Osteocyte (in vitro differentiated cells): Measurements from ENCODE around the gene ALDH3B2. TPM values are rescaled to one million over a fixed set of nuclear protein-coding genes. Genes with fewer than 3 reads are reported as not detected.
A peak's percentile ranks its signal among the peaks of the same experiment; 100 is the strongest.
"Not testable (repeated sequence)": the region's sequence is repeated elsewhere in the genome, so short reads cannot be mapped to it uniquely, and the experiment has no call there.

Source experiments
- DNase-seq: peaks from one replicate; pipeline ENCODE4 v3.0.0; 2021; ENCODE audit warnings: mixed read lengths; ENCODE audit not compliant: unreplicated experiment; ENCODE audit errors: extremely low spot score
- H3K27ac Mint-ChIP-seq: one replicate; pipeline ENCODE4 v1.8.0; 2021; ENCODE audit warnings: mild to moderate bottlenecking, mixed read lengths; ENCODE audit not compliant: unreplicated experiment
- H3K27me3 Mint-ChIP-seq: one replicate; pipeline ENCODE4 v1.8.0; 2021; ENCODE audit warnings: mixed read lengths; ENCODE audit not compliant: unreplicated experiment
- H3K36me3 Mint-ChIP-seq: one replicate; pipeline ENCODE4 v1.8.0; 2021; ENCODE audit warnings: mixed read lengths; ENCODE audit not compliant: unreplicated experiment
- H3K4me1 Mint-ChIP-seq: one replicate; pipeline ENCODE4 v1.8.0; 2021; ENCODE audit warnings: mixed read lengths; ENCODE audit not compliant: unreplicated experiment
- H3K4me3 Mint-ChIP-seq: one replicate; pipeline ENCODE4 v1.8.0; 2021; ENCODE audit warnings: mild to moderate bottlenecking, moderate library complexity, mixed read lengths; ENCODE audit not compliant: unreplicated experiment
- H3K9me3 Mint-ChIP-seq: one replicate; pipeline ENCODE4 v1.8.0; 2021; ENCODE audit warnings: mixed read lengths; ENCODE audit not compliant: unreplicated experiment
- CTCF ChIP-seq: fragments of 200-600 bp; sonication (generic); IDR thresholded peaks from 2 replicates; pipeline ENCODE4 v1.5.0; 2021; ENCODE audit warnings: antibody characterized with exemption, mild to moderate bottlenecking, moderate library complexity
- total RNA-seq: library from RNA; stranded (reverse); gene quantifications from 2 replicates; pipeline ENCODE4 v1.2.1, GENCODE V29; 2021

The ALDH3B2 gene
- total RNA-seq, 1 donor from 2014 or later, result not detected

- H3K36me3 Mint-ChIP-seq, result no peaks in the 10 kb centered on the region
- TF ChIP-seq CTCF, result no peak
These were observed 11.4 kb downstream of the ALDH3B2 start for GRCh38 chr11:67662835-67663531.

GRCh38 chr11:67662142-67662834 lies 12.1 kb downstream of the ALDH3B2 start:
- H3K9me3 Mint-ChIP-seq, result no peaks in the 10 kb centered on the region
- H3K4me3 Mint-ChIP-seq, result no peak overlapping the region
- no peak for TF ChIP-seq CTCF
- no peak for DNase-seq
- H3K36me3 Mint-ChIP-seq, result no peaks in the 10 kb centered on the region
- H3K27me3 Mint-ChIP-seq, result peaks cover 3% of the 10 kb centered on the region
- no peak overlapping the region for H3K27ac Mint-ChIP-seq
- no peaks in the 10 kb centered on the region for H3K4me1 Mint-ChIP-seq

More at GRCh38 chr11:67662835-67663531, 11.4 kb downstream of the ALDH3B2 start:
- H3K4me3 Mint-ChIP-seq, result no peak overlapping the region
- no peaks in the 10 kb centered on the region for H3K4me1 Mint-ChIP-seq
- no peak for DNase-seq
- no peak overlapping the region for H3K27ac Mint-ChIP-seq
- H3K27me3 Mint-ChIP-seq, result peaks cover 3% of the 10 kb centered on the region
- no peaks in the 10 kb centered on the region for H3K9me3 Mint-ChIP-seq

GRCh38 chr11:67660752-67661151 lies 13.7 kb downstream of the ALDH3B2 start:
- not testable (repeated sequence) for H3K4me3 Mint-ChIP-seq, H3K36me3 Mint-ChIP-seq, H3K27ac Mint-ChIP-seq, H3K4me1 Mint-ChIP-seq, H3K27me3 Mint-ChIP-seq, DNase-seq, H3K9me3 Mint-ChIP-seq

- H3K27ac Mint-ChIP-seq, H3K27me3 Mint-ChIP-seq, H3K4me3 Mint-ChIP-seq: not testable (repeated sequence)
These were observed 14.7 kb downstream of the ALDH3B2 start for GRCh38 chr11:67659651-67660165.

GRCh38 chr11:67657300-67657699 lies 17.1 kb downstream of the ALDH3B2 start:
- Mint-ChIP-seq H3K27ac (no peak overlapping the region), H3K36me3 (no peaks in the 10 kb centered on the region), H3K4me1 (no peaks in the 10 kb centered on the region), H3K27me3 (peaks cover 3% of the 10 kb centered on the region), H3K9me3 (no peaks in the 10 kb centered on the region), H3K4me3 (no peak overlapping the region)
- DNase-seq, result no peak
- no peak for TF ChIP-seq CTCF

More at GRCh38 chr11:67659651-67660165, 14.7 kb downstream of the ALDH3B2 start:
- not testable (repeated sequence) for H3K36me3 Mint-ChIP-seq, DNase-seq, H3K4me1 Mint-ChIP-seq, H3K9me3 Mint-ChIP-seq
- peak; percentile 32 for TF ChIP-seq CTCF
